AG08395 (cell line): Measurements from ENCODE around the gene ADGRL3.
"Not testable (repeated sequence)": the region's sequence is repeated elsewhere in the genome, so short reads cannot be mapped to it uniquely, and the experiment has no call there.

Experiments used
- DNase-seq: peaks from one replicate; pipeline ENCODE4 v3.0.0; 2012; ENCODE audit warnings: mixed read lengths, low spot score

The ADGRL3 gene

GRCh38 chr4:61205066-61205465, 4.9 kb downstream of the ADGRL3 start:
- no peak for DNase-seq

- DNase-seq, result not testable (repeated sequence)
Observed at GRCh38 chr4:61207156-61207555, 7.0 kb downstream of the ADGRL3 start.

DNA sequence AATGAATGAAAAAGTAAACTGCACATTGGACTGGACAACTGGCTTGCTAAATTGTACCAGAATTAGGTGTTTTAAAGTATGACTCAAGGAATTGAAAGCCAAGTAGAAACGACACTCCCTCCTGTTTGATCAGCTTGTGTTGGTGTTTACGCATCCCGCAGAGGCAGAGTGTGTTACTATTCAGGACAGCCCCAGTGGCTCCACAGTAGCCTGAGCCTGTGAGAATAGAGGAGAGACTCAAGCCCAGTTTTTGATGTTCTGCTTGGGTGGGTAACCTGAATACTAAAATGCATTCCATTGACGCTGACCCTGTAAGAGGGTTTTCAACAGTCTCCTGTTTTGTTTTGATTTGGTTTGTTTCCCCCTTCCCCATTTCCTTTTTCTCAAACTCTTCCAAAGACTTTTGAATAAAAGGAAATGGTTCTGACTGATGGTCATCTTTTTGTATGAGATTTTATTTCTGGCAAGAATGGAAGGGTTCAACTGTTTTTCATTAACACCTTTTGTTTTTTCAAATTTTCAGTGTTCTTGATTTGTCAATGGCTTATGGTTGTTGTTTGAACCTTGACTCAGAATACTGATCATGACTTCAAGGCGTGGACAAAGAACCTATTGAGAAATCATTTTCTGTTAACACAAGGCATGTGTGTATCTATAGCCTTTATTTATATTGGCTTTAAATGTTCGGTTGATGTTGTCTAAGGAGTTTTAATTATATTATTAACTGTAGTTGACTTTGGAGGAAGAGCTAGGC, 10.2 kb downstream of the ADGRL3 start:
- no peak for DNase-seq

- no peak for DNase-seq
Observed at GRCh38 chr4:61211781-61212180, 11.7 kb downstream of the ADGRL3 start.

DNA sequence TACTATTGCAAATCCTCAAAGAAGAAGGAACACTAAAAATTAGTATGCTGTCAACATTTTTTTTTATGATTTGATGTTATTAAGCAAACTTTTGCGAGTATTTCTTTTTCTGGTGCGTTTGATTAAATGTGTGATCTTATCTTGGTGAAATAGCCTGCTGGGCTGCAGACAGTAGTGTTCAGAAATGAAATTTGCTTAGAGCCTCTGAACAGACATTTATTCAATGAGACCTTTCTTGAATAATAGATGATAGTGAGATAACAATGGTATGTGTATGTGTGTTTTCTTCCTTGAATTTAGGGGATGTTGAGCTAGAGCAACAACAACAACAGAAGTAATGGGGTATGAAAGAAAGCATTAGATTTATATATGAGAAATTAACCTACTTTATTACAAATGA, 12.7 kb downstream of the ADGRL3 start:
- DNase-seq, result no peak

DNA sequence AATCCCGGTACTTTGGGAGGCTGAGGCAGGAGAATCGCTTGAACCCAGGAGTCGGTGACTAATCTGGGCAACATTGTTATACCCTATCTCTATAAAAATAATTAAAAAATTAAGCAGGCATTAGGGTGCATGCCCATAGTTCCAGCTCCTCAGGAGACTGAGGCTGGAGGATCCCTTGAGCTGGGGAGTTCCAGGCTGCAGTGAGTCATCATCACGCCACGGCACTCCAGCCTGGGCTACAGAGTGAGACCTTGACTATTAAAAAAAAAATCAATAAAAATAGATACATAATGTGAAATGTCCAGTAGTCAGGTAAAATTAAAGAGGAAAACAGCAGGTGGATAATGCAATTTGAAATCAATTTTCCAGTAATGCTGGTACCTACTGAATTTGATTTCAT, 14.6 kb downstream of the ADGRL3 start:
- DNase-seq, result no peak

DNA sequence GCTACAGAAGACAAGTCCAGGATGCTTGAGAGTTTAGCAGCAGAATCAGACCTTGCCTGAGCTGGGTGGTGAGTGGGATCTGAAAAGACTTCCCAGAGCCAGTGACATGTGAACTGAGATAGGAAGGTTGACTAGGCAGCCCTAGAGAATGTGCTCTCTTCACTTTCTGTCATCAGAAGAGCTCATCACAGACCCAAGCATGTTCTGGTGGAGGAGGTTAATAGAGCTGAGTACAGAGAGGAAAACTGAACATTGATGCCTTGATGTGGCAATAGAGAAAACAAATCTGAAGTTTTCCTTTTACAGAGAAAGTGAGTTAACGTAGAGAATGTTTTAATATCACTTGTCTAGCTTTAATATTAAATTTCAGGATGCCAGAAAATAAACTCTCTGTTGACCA, 17.1 kb downstream of the ADGRL3 start:
- no peak for DNase-seq

DNA sequence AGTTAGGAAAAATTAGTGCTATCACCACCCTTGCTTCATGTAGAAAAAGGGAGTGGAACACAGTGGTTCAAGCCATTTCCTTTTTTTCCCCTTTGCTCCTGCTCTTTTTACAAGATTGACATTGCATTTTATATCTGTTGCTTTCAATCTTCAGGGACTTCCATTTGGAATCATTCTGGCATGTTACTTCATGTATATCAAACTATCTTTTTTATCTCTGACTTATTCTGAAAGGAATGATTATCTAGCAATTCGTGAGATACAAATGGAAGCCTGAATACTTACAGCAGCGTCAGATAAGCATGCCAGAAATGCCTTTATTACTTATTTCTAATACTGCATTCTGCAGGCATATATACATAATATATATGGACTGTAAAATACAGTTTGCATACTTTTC, 20.4 kb downstream of the ADGRL3 start:
- DNase-seq, result no peak

GRCh38 chr4:61223385-61223784, 23.3 kb downstream of the ADGRL3 start:
- DNase-seq, result no peak

- DNase-seq, result no peak
Observed at GRCh38 chr4:61224573-61224972, 24.4 kb downstream of the ADGRL3 start.

- no peak for DNase-seq
Observed at GRCh38 chr4:61225656-61226055, 25.5 kb downstream of the ADGRL3 start.

DNA sequence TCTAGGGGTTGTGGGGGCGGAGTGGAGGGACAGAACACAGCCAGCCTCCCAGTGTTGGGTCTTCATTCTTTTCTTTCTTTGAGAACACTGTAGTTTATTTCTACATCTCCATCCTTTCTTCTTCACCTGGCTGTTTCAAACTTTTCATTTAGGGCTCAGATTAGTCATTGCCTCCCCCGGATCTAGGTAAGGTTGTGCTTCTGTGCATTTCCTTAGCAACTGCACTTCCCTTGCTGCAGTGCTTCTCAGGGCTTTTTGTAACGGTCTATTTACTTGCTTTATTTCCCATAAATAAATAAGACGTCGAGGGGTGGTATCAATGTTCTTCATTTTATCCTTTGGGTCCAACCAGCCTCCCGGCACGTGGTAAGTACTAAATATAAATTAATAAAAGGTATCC, 31.3 kb downstream of the ADGRL3 start:
- DNase-seq, result no peak

DNA sequence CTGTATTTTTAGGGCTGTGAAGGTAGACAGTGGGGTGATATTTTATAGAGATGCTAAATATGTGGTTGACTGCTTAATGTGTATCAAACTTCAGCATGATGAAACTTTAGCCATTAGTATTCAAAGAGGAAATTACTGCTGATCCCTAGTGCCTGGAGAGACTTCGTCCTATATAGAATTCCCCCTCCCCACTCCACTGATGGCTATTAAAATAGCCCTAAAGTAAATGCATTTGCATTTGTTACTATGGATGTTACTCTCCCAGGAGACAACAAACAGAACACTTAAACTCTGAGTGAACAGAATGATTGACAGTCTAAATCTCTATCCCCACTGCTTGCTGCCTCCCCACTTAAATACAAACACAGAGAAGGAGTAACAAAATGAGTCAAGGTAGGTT, 39.1 kb downstream of the ADGRL3 start:
- no peak for DNase-seq

DNA sequence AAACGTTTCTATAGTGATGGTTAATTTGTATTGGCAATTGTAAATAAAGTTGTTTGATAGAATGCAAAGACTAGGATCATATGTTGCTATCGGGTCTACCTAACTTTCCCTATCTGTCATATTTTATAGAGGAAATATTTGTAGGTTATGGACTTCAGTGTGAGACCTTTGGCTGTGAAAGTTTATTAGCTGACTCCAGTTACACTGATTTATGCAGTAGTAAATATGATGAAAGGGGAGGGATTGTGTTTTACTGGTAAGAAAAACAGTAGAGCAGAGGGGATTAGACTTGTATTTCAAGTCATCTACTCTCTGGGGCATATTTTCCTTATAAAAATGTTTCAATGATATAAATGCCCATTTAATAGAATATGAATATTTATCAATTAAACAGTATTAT, 43.8 kb downstream of the ADGRL3 start:
- DNase-seq, result no peak

DNA sequence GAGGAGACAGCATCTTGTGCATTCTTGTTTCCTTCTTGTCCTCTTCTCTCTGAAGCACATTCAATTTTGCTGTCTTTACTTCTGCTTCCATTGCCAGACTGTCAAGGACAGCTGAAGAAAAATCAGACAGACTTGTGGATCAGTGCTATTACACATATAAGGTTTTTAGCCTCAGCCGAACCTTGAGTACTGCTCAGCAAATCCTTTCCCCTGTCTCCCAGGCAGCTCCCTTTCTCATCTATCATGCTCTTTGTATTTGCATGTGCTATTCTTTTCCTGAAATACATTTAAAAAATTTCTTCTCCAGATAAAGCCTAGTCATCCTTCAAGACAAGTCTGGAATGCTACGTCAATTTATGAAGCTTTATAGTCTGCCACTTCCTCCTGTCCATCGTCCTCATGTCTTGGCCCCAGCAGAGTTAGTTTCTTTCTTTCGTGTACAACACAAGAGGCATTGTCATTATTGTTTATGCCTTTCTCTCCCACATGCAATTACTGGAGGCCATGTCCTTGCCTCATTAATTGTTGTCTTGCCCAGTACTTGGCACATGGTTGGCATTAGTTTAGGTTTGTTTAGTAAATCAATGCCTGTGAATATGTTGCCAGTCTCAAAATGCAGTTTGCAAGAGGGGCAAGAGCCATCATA, 45.1 kb downstream of the ADGRL3 start:
- DNase-seq, result no peak

GRCh38 chr4:61246034-61246433, 45.9 kb downstream of the ADGRL3 start:
- no peak for DNase-seq

DNA sequence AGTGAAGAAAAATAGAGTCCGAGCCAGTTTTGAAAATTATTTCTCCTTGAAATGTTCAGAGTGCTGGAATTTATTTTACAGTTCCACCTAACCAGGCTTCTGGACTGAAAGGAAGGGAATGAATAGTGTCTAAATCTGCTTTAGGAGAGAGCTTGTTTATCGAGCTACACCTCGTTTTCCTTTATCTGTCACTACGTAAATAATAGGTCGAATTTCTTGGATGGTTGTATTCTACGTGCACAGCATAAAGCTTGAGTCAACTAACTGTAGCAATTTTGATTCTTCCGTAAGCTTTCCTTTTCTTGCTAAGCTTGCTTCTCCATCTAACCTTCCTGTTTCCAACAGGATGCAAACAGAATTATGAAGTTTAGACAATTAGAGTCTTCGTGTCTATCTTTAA, 48.6 kb downstream of the ADGRL3 start:
- no peak for DNase-seq

DNA sequence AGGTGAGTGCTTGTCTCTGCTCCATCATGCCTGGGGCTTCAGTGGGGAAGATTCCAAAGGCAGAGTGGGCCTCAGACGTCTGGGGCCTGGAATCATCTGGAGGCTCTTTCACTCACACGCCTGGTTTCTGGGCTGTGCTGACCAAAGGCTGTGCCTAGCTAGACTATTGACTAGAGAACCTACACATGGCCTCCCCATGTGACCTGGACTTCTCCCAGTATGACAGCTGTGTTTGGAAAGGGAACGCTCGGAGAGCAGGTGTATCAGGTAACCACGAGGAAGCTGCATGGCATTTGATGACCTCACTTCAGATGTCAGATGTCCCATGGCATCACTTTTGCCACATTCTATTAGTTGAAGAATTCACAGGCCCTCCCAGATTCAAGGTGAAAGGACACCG, 51.0 kb downstream of the ADGRL3 start:
- DNase-seq, result no peak

GRCh38 chr4:61254406-61254805, 54.3 kb downstream of the ADGRL3 start:
- DNase-seq, result no peak

- DNase-seq, result no peak
Observed at GRCh38 chr4:61273233-61273632, 73.1 kb downstream of the ADGRL3 start.

GRCh38 chr4:61274286-61274685, 74.2 kb downstream of the ADGRL3 start:
- DNase-seq, result no peak

- DNase-seq, result no peak
Observed at GRCh38 chr4:61275241-61275640, 75.1 kb downstream of the ADGRL3 start.

DNA sequence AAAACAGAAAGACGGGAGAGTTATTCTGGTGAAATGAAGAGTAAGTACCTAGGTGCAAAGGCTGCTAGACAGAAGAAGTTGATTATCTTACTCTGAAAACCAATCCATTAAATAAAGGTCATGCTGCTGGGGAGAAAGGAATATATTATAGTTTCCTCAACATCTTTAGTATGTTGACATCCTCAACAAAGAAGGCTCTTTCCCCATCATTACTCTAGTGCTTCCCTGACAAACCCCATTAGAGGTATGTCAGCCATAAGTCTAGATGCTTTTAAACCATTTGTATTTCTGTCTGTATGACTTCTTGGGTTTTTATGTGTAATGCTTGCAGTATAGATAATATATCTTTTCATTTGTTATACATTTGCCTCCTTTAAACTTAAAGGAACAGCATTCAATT, 75.9 kb downstream of the ADGRL3 start:
- DNase-seq, result no peak
